ENCODE measurements around the gene MAP7D3. TPM values are rescaled to one million over a fixed set of nuclear protein-coding genes. Genes with fewer than 3 reads are reported as not detected.

Gene MAP7D3, protein sequence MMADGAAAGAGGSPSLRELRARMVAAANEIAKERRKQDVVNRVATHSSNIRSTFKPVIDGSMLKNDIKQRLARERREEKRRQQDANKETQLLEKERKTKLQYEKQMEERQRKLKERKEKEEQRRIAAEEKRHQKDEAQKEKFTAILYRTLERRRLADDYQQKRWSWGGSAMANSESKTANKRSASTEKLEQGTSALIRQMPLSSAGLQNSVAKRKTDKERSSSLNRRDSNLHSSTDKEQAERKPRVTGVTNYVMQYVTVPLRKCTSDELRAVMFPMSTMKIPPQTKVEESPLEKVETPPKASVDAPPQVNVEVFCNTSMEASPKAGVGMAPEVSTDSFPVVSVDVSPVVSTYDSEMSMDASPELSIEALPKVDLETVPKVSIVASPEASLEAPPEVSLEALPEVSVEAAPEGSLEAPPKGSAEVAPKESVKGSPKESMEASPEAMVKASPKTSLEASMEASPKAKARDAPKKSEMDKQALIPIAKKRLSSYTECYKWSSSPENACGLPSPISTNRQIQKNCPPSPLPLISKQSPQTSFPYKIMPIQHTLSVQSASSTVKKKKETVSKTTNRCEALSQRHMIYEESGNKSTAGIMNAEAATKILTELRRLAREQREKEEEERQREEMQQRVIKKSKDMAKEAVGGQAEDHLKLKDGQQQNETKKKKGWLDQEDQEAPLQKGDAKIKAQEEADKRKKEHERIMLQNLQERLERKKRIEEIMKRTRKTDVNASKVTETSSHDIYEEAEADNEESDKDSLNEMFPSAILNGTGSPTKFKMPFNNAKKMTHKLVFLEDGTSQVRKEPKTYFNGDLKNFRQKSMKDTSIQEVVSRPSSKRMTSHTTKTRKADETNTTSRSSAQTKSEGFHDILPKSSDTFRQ
- 11.7 to 14.6 TPM (median 12.1 TPM) in 5 replicates for total RNA-seq (2022; extraction: Qiagen RNA extraction)

DNA sequence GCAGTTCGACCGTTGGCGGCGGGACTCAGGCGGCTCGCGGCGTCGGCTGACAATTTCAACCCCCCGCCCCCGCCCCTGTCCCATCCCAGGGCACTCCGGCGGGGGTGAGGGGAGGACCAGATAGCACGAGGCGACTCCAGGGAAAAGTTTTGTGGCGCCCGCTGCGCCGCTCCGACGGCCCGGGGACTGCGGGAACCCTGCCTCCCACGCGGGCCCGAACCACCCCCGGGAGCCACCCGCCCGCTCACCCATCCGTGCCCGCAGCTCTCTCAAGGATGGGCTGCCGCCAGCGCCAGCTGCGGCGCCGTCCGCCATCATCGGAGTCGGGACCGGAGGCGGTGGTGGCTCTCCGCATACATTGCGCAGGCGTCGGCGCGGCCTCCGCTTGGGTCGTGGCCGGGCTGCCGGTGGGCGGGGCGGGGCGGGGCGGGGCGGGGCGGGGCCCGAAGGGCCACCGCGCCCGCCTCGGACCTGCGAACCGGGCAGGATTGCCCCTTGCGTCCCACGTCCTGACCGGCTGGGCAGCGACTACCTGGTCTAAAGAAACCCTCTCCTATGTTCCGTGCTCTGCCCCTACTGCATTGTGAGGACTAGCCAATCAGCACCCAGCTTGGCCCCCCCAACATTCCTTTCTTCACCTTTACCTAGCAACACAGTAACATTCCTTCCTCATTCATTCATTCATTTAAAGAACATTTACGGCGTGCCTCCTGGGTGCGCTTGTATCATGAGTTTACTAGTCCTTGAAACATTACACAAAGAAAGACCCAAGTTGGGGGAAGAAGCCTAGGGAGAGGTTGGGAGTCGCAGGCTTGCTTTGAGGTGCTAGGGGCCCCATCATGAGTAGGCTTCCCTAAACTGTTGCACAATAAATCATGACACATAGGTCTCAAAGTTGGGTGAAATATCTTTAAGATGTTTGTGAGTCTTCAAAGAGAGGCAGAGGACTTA lies at the start of gene MAP7D3:
Gene MAP7D3, minus strand, starts transcription at position 360 of the 951 bp plus-strand sequence. Its CDS starts 42 bp downstream, at position 318.

DNA sequence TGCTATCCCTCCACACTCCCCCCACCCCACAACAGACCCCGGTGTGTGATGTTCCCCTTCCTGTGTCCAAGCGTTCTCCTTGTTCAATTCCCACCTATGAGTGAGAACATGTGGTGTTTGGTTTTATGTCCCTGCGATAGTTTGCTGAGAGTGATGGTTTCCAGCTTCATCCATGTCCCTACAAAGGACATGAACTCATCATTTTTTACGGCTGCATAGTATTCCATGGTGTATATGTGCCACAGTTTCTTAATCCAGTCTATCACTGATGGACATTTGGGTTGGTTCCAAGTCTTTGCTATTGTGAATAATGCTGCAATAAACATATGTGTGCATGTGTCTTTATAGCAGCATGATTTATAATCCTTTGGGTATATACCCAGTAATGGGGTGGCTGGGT lies 49.5 kb upstream of the MAP7D3 start, which contains the start of gene ADGRG4:
Gene ADGRG4, plus strand, starts transcription at position 243 of the 400 bp plus-strand sequence. CDS start 7,815 bp downstream, outside the sequence.

Other genes starting within 250 kb of the MAP7D3 start
- 23.9 to 26.6 TPM (median 24.7 TPM) in 5 replicates for gene FHL1, start 103.9 kb downstream of the MAP7D3 start, total RNA-seq (2022; extraction: Qiagen RNA extraction)
- not detected in 5 replicates for gene ADGRG4, start 49.6 kb upstream of the MAP7D3 start, total RNA-seq (2022; extraction: Qiagen RNA extraction)
- gene BRS3, start 236.5 kb upstream of the MAP7D3 start, total RNA-seq (2022; extraction: Qiagen RNA extraction) = not detected in 5 replicates
- 46.9 to 63.2 TPM (median 58.8 TPM) in 5 replicates for gene HTATSF1, start 246.2 kb upstream of the MAP7D3 start, total RNA-seq (2022; extraction: Qiagen RNA extraction)